ENCODE results near the gene N4BP2L2. TPM values are rescaled to one million over a fixed set of nuclear protein-coding genes. Genes with fewer than 3 reads are reported as not detected.

N4BP2L2 gene
- polyA plus RNA-seq, 1 donor from 2014 or later: 317 TPM

GRCh38 chr13:32448972-32449371, 89.6 kb downstream of the N4BP2L2 start:
- H3K36me3 ChIP-seq (ENCODE audit: insufficient read depth, low read length): no peaks in the 10 kb centered on the region

GRCh38 chr13:32447894-32448623, 90.5 kb downstream of the N4BP2L2 start:
- no peaks in the 10 kb centered on the region for H3K27me3 ChIP-seq (ENCODE audit: insufficient read depth, low read depth, low read length)
- H3K4me3 ChIP-seq (ENCODE audit: low read length): no peak overlapping the region
- no peak overlapping the region for H2AFZ ChIP-seq (ENCODE audit: low read depth, low read length)
- H3K4me2 ChIP-seq (ENCODE audit: low read length): no peak overlapping the region
- H3K36me3 ChIP-seq (ENCODE audit: insufficient read depth, low read length): no peaks in the 10 kb centered on the region
- no peaks in the 10 kb centered on the region for H3F3A ChIP-seq (ENCODE audit: insufficient read depth, low read length, poor library complexity, severe bottlenecking)
- H3K27ac ChIP-seq (ENCODE audit: low read length): no peak overlapping the region
- no peak overlapping the region for H3K9ac ChIP-seq (ENCODE audit: low read length)
- H4K20me1 ChIP-seq (ENCODE audit: insufficient read depth): no peaks in the 10 kb centered on the region
- no peaks in the 10 kb centered on the region for H3K79me2 ChIP-seq (replicated peaks; ENCODE audit: insufficient read depth, low read length)
- peaks cover 4% of the 10 kb centered on the region for H3K9me3 ChIP-seq (ENCODE audit: low read length)
- no peaks in the 10 kb centered on the region for H3K9me2 ChIP-seq (ENCODE audit: insufficient read depth, low read length)
- TF ChIP-seq MXI1 (conservative IDR thresholded peaks at IDR 0.05; ENCODE audit: poor library complexity, severe bottlenecking): no peak
- no peak for TF ChIP-seq EZH2 (IDR thresholded peaks at IDR 0.05; ENCODE audit: borderline replicate concordance, insufficient read depth, low read length, poor library complexity, severe bottlenecking)
- TF ChIP-seq REST (IDR thresholded peaks at IDR 0.05; ENCODE audit: borderline replicate concordance): no peak
- TF ChIP-seq RAD21 (conservative IDR thresholded peaks at IDR 0.05): no peak

More at GRCh38 chr13:32448972-32449371, 89.6 kb downstream of the N4BP2L2 start:
- Histone ChIP-seq H3K4me3 (ENCODE audit: low read length) (no peak overlapping the region), H3K79me2 (replicated peaks; ENCODE audit: insufficient read depth, low read length) (no peaks in the 10 kb centered on the region), H3K9me3 (ENCODE audit: low read length) (peaks cover 4% of the 10 kb centered on the region), H3K9me2 (ENCODE audit: insufficient read depth, low read length) (no peaks in the 10 kb centered on the region), H3K27me3 (ENCODE audit: insufficient read depth, low read depth, low read length) (no peaks in the 10 kb centered on the region), H2AFZ (ENCODE audit: low read depth, low read length) (no peak overlapping the region), H3K4me2 (ENCODE audit: low read length) (no peak overlapping the region), H3K9ac (ENCODE audit: low read length) (no peak overlapping the region), H4K20me1 (ENCODE audit: insufficient read depth) (no peaks in the 10 kb centered on the region), H3K27ac (ENCODE audit: low read length) (no peak overlapping the region), H3F3A (ENCODE audit: insufficient read depth, low read length, poor library complexity, severe bottlenecking) (no peaks in the 10 kb centered on the region)
- TF ChIP-seq SMC3 (conservative IDR thresholded peaks at IDR 0.05; ENCODE audit: poor library complexity) (no peak), EP300 (conservative IDR thresholded peaks at IDR 0.05; ENCODE audit: poor library complexity, severe bottlenecking) (no peak), REST (IDR thresholded peaks at IDR 0.05; ENCODE audit: borderline replicate concordance) (no peak), RAD21 (conservative IDR thresholded peaks at IDR 0.05) (no peak), MXI1 (conservative IDR thresholded peaks at IDR 0.05; ENCODE audit: poor library complexity, severe bottlenecking) (no peak), CTCF (IDR thresholded peaks at IDR 0.05; ENCODE audit: poor library complexity, severe bottlenecking) (no peak), POLR2AphosphoS5 (IDR thresholded peaks at IDR 0.05) (no peak), TAF1 (IDR thresholded peaks at IDR 0.05; ENCODE audit: low read depth) (no peak), EZH2 (IDR thresholded peaks at IDR 0.05; ENCODE audit: borderline replicate concordance, insufficient read depth, low read length, poor library complexity, severe bottlenecking) (no peak)

Data from neural cell (in vitro differentiated cells).